Colonic mucosa (tissue), 4 donors: ENCODE data around the gene ACADVL. TPM values are rescaled to one million over a fixed set of nuclear protein-coding genes. Genes with fewer than 3 reads are reported as not detected.

Experiments used
- DNase-seq: peaks from one replicate; pipeline ENCODE4 v3.0.0-alpha.2; 2020
- H3K27ac ChIP-seq: fragments of 200-600 bp; one replicate; pipeline ENCODE4 v1.8.0; 2021
- H3K27me3 ChIP-seq: fragments of 200-600 bp; one replicate; pipeline ENCODE4 v1.8.0; 2021
- H3K36me3 ChIP-seq: fragments of 200-600 bp; one replicate; pipeline ENCODE4 v1.8.0; 2021
- H3K4me1 ChIP-seq: fragments of 200-600 bp; one replicate; pipeline ENCODE4 v1.8.0; 2021; ENCODE audit warnings: mild to moderate bottlenecking
- H3K4me3 ChIP-seq: fragments of 200-600 bp; one replicate; pipeline ENCODE4 v1.8.0; 2021
- H3K9ac ChIP-seq, 2 donors: one replicate each; pipeline ENCODE4 v1.7.0; 2013; ENCODE audit warnings: control low read depth in 2 of 2, low read depth in 2 of 2, low read length in 2 of 2
- H3K9me3 ChIP-seq: fragments of 200-600 bp; one replicate; pipeline ENCODE4 v1.8.0; 2021
- CTCF ChIP-seq: fragments of 200-600 bp; IDR thresholded peaks from one replicate; pipeline ENCODE4 v1.8.0; 2022; ENCODE audit warnings: antibody characterized with exemption, mild to moderate bottlenecking
- intact Hi-C: fragments of 100-400 bp; cut with DNase I; formaldehyde crosslinking; loops from one replicate; pipeline ENCODE4 v1.14.1; 2022
- total RNA-seq, 2 donors: library from RNA; stranded (reverse); fragmentation: NEBNext Ultra II Directional in 1 of 2; extraction: Animal tissue kit (Norgen Biotek cat#: 25700) in 1 of 2; gene quantifications; one replicate each; pipeline ENCODE4 v1.2.1, GENCODE V29; 2021
- donor health status: healthy.
- donor health status: DM: no; HTN: no; CAD: no.
- donor health status: DM: no; HTN: no; CAD: no.

The ACADVL gene
- total RNA-seq, 2 donors from 2014 or later = 606 to 859 TPM

- peak overlapping the region; percentile 43 to 51 for H3K9ac ChIP-seq
- H3K36me3 ChIP-seq = peaks cover 2% of the 10 kb centered on the region
- no peak for DNase-seq
- peak overlapping the region; percentile 31 for H3K27ac ChIP-seq
- TF ChIP-seq CTCF = no peak
- peak overlapping the region; percentile 16 for H3K4me3 ChIP-seq
- peaks cover 14% of the 10 kb centered on the region for H3K4me1 ChIP-seq
- intact Hi-C loops = no loop called here
- no peaks in the 10 kb centered on the region for H3K27me3 ChIP-seq
- H3K9me3 ChIP-seq = no peaks in the 10 kb centered on the region
Observed at GRCh38 chr17:7217113-7217987, 2.4 kb upstream of the ACADVL start.

GRCh38 chr17:7218166-7218565 is 1.6 kb upstream of the ACADVL start:
- DNase-seq = no peak
- intact Hi-C loops = no loop called here
- peak overlapping the region; percentile 28 to 51 for H3K9ac ChIP-seq
- H3K27ac ChIP-seq = no peak overlapping the region
- H3K4me3 ChIP-seq = no peak overlapping the region
- no peak for TF ChIP-seq CTCF
- H3K27me3 ChIP-seq = no peaks in the 10 kb centered on the region
- peaks cover 14% of the 10 kb centered on the region for H3K4me1 ChIP-seq
- no peaks in the 10 kb centered on the region for H3K9me3 ChIP-seq
- H3K36me3 ChIP-seq = peaks cover 10% of the 10 kb centered on the region

GRCh38 chr17:7218758-7219157 is 980 bp upstream of the ACADVL start:
- DNase-seq = no peak
- H3K27me3 ChIP-seq = no peaks in the 10 kb centered on the region
- no peak overlapping the region for H3K4me3 ChIP-seq
- peak overlapping the region in 1 of 2 donors; percentile 77 for H3K9ac ChIP-seq
- peaks cover 14% of the 10 kb centered on the region for H3K4me1 ChIP-seq
- H3K9me3 ChIP-seq = no peaks in the 10 kb centered on the region
- H3K36me3 ChIP-seq = peaks cover 11% of the 10 kb centered on the region
- H3K27ac ChIP-seq = peak overlapping the region; percentile 99
- intact Hi-C loops = no loop called here
- no peak for TF ChIP-seq CTCF

GRCh38 chr17:7219229-7219811 is 418 bp upstream of the ACADVL start:
- peaks cover 14% of the 10 kb centered on the region for H3K4me1 ChIP-seq

More at GRCh38 chr17:7219229-7219811, 418 bp upstream of the ACADVL start:
- H3K4me3 ChIP-seq = peak overlapping the region; percentile 96
- TF ChIP-seq CTCF = no peak
- intact Hi-C loops = no loop called here
- H3K27ac ChIP-seq = peak overlapping the region; percentile 99
- peaks cover 11% of the 10 kb centered on the region for H3K36me3 ChIP-seq
- H3K27me3 ChIP-seq = no peaks in the 10 kb centered on the region
- no peaks in the 10 kb centered on the region for H3K9me3 ChIP-seq
- H3K9ac ChIP-seq = peak overlapping the region; percentile 77 to 97
- DNase-seq = no peak
